HG02623 (cell line): ENCODE results near the gene GPATCH4.
"Not testable (repeated sequence)": the region's sequence is repeated elsewhere in the genome, so short reads cannot be mapped to it uniquely, and the experiment has no call there.

Experiments used
- ATAC-seq: cut with Tn5 transposase; IDR thresholded peaks from one replicate; pipeline ENCODE4 v1.9.1; 2021; ENCODE audit warnings: moderate library complexity; ENCODE audit not compliant: unreplicated experiment

The GPATCH4 gene

GRCh38 chr1:156601122-156601830 is at the start of gene GPATCH4:
TSS of gene GPATCH4 (minus strand) at chr1:156601479.
- peak; percentile 48 for ATAC-seq

DNA sequence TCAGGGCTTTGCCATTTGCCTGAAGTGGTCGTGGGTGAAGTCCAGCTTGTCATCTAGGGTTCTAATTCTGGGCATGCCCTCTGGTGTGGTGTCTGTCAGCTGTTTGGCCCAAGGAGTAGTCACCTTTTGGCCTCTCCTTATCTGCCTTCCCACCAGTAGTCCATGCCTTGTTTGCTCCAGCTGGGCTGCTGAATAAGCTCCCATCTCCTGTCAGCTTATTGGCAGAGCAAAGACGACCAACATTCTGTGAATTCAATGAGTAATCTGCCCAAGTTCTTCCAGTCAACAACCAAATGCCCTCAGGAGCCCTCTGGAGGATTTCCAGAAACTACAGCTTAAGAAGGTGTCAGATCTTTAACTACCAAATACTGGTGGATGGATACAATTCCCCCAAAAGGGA is 47.7 kb upstream of the GPATCH4 start:
- no peak for ATAC-seq

DNA sequence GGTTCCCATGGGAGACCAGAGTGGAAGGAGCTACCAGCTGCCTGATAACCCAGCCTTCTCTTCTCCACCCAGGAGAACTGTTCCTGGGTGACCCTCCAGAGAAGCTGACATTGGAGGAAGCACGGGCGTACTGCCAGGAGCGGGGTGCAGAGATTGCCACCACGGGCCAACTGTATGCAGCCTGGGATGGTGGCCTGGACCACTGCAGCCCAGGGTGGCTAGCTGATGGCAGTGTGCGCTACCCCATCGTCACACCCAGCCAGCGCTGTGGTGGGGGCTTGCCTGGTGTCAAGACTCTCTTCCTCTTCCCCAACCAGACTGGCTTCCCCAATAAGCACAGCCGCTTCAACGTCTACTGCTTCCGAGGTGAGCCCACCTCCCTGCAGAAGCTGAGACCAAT is 47.2 kb upstream of the GPATCH4 start:
- no peak for ATAC-seq

- no peak for ATAC-seq
These were observed 46.1 kb upstream of the GPATCH4 start for GRCh38 chr1:156647351-156647750.

GRCh38 chr1:156646738-156647211 is 45.5 kb upstream of the GPATCH4 start:
- ATAC-seq: no peak

GRCh38 chr1:156645666-156646065 is 44.4 kb upstream of the GPATCH4 start:
- no peak for ATAC-seq

GRCh38 chr1:156645056-156645455 is 43.8 kb upstream of the GPATCH4 start:
- no peak for ATAC-seq

GRCh38 chr1:156644640-156645039 is 43.4 kb upstream of the GPATCH4 start:
- no peak for ATAC-seq

DNA sequence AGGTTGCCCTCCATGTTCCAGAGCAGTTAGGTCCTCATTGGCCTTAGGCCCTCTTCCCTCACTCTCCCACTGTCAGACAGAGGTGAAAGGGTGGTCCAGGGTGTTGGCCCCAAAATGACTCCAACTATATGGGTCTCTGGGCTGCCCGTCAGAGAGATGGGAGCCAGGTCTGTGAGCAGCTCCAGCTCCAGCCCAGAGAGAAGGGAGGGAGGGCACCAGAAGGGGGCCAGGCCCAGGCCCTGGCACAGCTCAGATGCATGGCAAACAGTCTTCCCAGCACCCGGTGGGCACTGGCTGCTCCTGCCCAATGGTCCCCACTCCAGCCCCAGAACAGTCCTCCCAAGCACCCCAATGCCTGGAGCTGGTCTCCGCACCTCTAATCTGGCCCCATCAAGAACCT is 42.9 kb upstream of the GPATCH4 start:
- no peak for ATAC-seq

- no peak for ATAC-seq
These were observed 42.5 kb upstream of the GPATCH4 start for GRCh38 chr1:156643778-156644092.

- no peak for ATAC-seq
These were observed 41.9 kb upstream of the GPATCH4 start for GRCh38 chr1:156643049-156643777.

DNA sequence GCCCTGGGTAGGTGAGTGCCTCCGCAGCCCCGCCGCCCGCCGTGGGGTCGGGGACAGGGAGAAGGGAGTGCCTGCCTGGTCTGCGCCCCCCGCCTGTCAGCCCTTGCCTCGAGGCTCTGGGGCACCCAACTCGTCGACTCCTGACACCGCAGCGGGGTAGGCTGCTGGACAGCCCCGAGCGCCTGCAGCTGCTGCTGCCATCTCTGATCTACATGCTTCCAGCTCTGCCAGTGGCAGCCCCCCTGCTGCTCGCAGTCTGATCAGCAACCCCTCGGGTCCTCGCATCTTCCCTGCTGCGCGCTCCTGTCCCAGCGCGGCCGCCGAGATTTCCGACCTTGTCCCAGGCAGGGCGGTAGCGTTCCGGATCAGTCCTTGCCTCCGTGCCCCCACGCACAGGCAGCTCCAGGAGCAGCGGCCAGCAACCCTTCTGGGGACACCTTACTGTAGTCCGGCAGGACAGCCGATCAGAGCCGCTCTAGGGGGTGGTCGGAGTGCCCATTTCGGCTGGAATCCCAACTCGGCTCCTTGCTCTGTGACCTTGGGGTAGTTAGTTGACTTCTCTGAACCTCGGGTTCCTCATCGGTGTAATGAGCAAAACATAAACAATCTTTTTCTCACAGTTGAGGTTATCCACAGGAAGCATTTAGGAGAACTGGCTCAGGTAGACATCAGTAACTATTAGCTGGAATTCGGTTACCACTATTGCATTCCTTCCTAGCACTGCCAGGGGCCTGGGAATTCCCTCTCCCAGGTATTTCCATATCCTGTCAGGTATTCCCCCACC is 41.2 kb upstream of the GPATCH4 start:
- no peak for ATAC-seq

GRCh38 chr1:156641761-156642264 is 40.5 kb upstream of the GPATCH4 start, which contains the start of gene BCAN:
TSS of gene BCAN (plus strand) at chr1:156642117. CDS start at chr1:156646055, 3,938 bp downstream.
- no peak for ATAC-seq

GRCh38 chr1:156640842-156641706 is 39.8 kb upstream of the GPATCH4 start:
- no peak for ATAC-seq

DNA sequence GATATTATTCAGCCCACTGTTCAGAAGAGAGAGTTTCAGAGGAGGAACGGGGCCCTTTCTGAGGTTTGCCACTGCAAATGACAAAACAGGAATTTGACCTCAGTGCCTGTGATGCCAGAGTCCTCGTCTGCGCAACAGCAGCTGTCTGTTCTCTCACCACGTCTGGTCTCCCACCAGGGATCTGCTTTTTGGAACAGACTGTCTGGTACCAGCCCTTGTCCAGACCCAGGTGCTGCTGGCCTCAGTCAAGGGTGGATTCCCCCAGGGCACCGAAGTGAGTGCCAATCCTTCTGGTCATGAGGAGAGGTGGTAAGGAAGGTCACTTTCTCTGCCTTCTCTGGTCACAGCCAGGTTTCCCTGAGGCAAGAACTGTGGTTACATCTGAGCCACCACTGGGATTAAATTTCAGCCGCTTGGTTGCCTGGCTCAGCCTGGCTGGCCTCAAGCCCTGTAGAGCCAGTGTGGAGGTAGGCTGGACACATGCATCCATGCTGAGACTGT is 38.4 kb upstream of the GPATCH4 start:
- no peak for ATAC-seq

GRCh38 chr1:156638189-156638985 is 37.1 kb upstream of the GPATCH4 start:
- no peak for ATAC-seq

- ATAC-seq: no peak
These were observed 31.1 kb upstream of the GPATCH4 start for GRCh38 chr1:156632355-156632754.

- not testable (repeated sequence) for ATAC-seq
These were observed 29.9 kb upstream of the GPATCH4 start for GRCh38 chr1:156631152-156631551.

DNA sequence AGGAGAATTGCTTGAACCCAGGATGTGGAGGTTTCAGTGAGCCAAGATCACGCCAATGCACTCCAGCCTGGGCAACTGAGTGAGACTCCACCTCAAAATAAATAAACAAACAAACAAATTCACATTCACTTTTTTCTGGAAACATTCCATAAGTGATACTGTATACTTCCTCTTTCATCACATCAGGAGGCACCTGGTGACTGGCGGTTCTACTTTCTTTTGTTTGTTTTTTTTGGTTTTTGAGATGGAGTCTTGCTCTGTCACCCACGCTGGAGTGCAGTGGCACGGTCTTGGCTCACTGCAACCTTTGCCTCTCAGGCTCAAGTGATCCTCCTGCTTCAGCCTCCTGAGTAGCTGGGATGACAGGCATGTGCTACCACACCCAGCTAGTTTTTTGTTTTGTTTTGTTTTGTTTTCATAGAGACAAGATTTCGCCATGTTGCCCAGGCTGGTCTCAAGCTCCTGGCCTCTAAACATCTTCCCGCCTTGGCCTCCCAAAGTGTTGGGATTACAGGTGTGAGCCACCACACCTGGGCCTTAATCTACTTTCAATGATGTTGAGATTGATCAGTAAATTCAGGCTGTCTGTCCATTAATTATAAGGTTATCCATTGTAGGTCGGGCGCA is 28.7 kb upstream of the GPATCH4 start:
- no peak for ATAC-seq
